Neural cell (in vitro differentiated cells): ENCODE results near the gene LTB4R2.

ENCODE experiments used
- CTCF ChIP-seq: fragments of 450-650 bp; IDR thresholded peaks from 2 replicates; pipeline ENCODE4 v1.5.1; 2014; ENCODE audit warnings: antibody characterized with exemption, mild to moderate bottlenecking, moderate library complexity; ENCODE audit not compliant: poor library complexity, severe bottlenecking
- EP300 ChIP-seq: fragments of 450-650 bp; conservative IDR thresholded peaks from 2 replicates; pipeline ENCODE4 v1.6.1; 2014; ENCODE audit warnings: antibody characterized with exemption, mild to moderate bottlenecking, moderate library complexity; ENCODE audit not compliant: poor library complexity, severe bottlenecking
- EZH2 ChIP-seq: fragments of 200-600, 300-800 bp; shearing (Covaris generic), sonication (generic); IDR thresholded peaks from 2 replicates; pipeline ENCODE4 v1.6.1; 2014; ENCODE audit warnings: antibody characterized with exemption, low read length, borderline replicate concordance, mild to moderate bottlenecking; ENCODE audit not compliant: insufficient read depth, poor library complexity, severe bottlenecking
- RAD21 ChIP-seq: fragments of 450-650 bp; conservative IDR thresholded peaks from 2 replicates; pipeline ENCODE4 v1.6.1; 2014; ENCODE audit warnings: antibody characterized with exemption, mild to moderate bottlenecking, moderate library complexity
- REST ChIP-seq: IDR thresholded peaks from 2 replicates; pipeline ENCODE4 v1.6.1; 2012; ENCODE audit warnings: borderline replicate concordance
- TAF1 ChIP-seq: IDR thresholded peaks from 2 replicates; pipeline ENCODE4 v1.6.1; 2012; ENCODE audit warnings: low read depth

GRCh38 chr14:24283796-24284460, 26.0 kb upstream of the LTB4R2 start:
- TF ChIP-seq EZH2 (no peak), REST (no peak), TAF1 (no peak), CTCF (no peak), EP300 (no peak), RAD21 (no peak)
